Breast epithelium (tissue), 4 donors: ENCODE data around the gene TDG. TPM values are rescaled to one million over a fixed set of nuclear protein-coding genes. Genes with fewer than 3 reads are reported as not detected.

Experiments
- DNase-seq, 2 donors: peaks; one replicate each; pipeline ENCODE4 v3.0.0-alpha.2; 2019; ENCODE audit warnings: low spot score in 2 of 2
- H3K27ac ChIP-seq, 2 donors: fragments of 200-600 bp; sonication (generic) in 1 of 2; one replicate each; pipeline ENCODE4 v1.5.1; 2016 to 2019; ENCODE audit warnings: mild to moderate bottlenecking in 1 of 2
- H3K27me3 ChIP-seq, 2 donors: fragments of 200-600 bp; sonication (generic) in 1 of 2; one replicate each; pipeline versions ENCODE4 v1.5.1 to v1.6.0; 2017 to 2019; ENCODE audit warnings: control low read depth in 1 of 2, mild to moderate bottlenecking in 1 of 2
- H3K36me3 ChIP-seq: fragments of 200-600 bp; one replicate; pipeline ENCODE4 v1.5.1; 2019
- H3K4me1 ChIP-seq, 2 donors: fragments of 200-600 bp; sonication (generic); one replicate each; pipeline ENCODE4 v1.5.1; 2016 to 2019; ENCODE audit warnings: control low read depth in 1 of 2
- H3K4me3 ChIP-seq, 3 donors: fragments of 200-600 bp; sonication (generic); 1 replicate in 2 of 3; 2 replicates in 1 of 3; pipeline ENCODE4 v1.5.1; 2016 to 2019; ENCODE audit warnings: mild to moderate bottlenecking in 3 of 3, moderate library complexity in 2 of 3
- H3K9me3 ChIP-seq, 2 donors: fragments of 200-600 bp; sonication (generic) in 1 of 2; one replicate each; pipeline ENCODE4 v1.5.1; 2016 to 2019; ENCODE audit warnings: control low read depth in 1 of 2
- CTCF ChIP-seq, 3 donors: fragments of 450-650 bp; IDR thresholded peaks; one replicate each; pipeline ENCODE4 v1.5.1; 2016 to 2017; ENCODE audit warnings: antibody characterized with exemption in 3 of 3, mild to moderate bottlenecking in 3 of 3, moderate library complexity in 3 of 3
- POLR2A ChIP-seq: fragments of 450-650 bp; IDR thresholded peaks from one replicate; pipeline ENCODE4 v1.6.1; 2016; ENCODE audit warnings: antibody characterized with exemption, mild to moderate bottlenecking, moderate library complexity
- POLR2AphosphoS5 ChIP-seq, 3 donors: sonication (generic); formaldehyde crosslinking; IDR thresholded peaks; one replicate each; pipeline ENCODE4 v1.6.1; 2017; ENCODE audit warnings: antibody characterized with exemption in 3 of 3
- intact Hi-C: fragments of 100-400 bp; cut with DNase I; formaldehyde crosslinking; loops from one replicate; pipeline ENCODE4 v1.15.1; 2023; ENCODE audit warnings: low total_unique reads
- total RNA-seq, 3 donors: library from RNA; depleted of rRNA; stranded (reverse); fragments of >200 nt; gene quantifications; one replicate each; pipeline ENCODE4 v1.1.0, GENCODE V29; 2016

Gene TDG
- total RNA-seq, 3 donors from 2014 or later, result 14.4 to 37.5 (median 29.8) TPM

GRCh38 chr12:103955811-103956508, 9.7 kb upstream of the TDG start:
- intact Hi-C loops, result no loop called here
- Histone ChIP-seq H3K4me3 (peak overlapping the region; percentile 83 to 90 (median 85)), H3K4me1 (peaks cover 4 to 12% of the 10 kb centered on the region in 2 donors), H3K27me3 (no peaks in the 10 kb centered on the region), H3K36me3 (no peaks in the 10 kb centered on the region), H3K27ac (peak overlapping the region; percentile 93 to 95), H3K9me3 (no peaks in the 10 kb centered on the region)
- no peak for TF ChIP-seq CTCF (IDR thresholded peaks at IDR 0.05)
- TF ChIP-seq POLR2A, result no peak
- TF ChIP-seq POLR2AphosphoS5 (IDR thresholded peaks at IDR 0.05), result no peak
- no peak for DNase-seq

- H3K4me3 ChIP-seq, result peak overlapping the region; percentile 83 to 90 (median 85)
- no peaks in the 10 kb centered on the region for H3K36me3 ChIP-seq
- peaks cover 4 to 12% of the 10 kb centered on the region in 2 donors for H3K4me1 ChIP-seq
- H3K9me3 ChIP-seq, result no peaks in the 10 kb centered on the region
- H3K27ac ChIP-seq, result peak overlapping the region; percentile 93 to 95
- DNase-seq, result no peak
- no peaks in the 10 kb centered on the region for H3K27me3 ChIP-seq
- intact Hi-C loops, result no loop called here
- TF ChIP-seq CTCF (IDR thresholded peaks at IDR 0.05), result no peak
- TF ChIP-seq POLR2AphosphoS5 (IDR thresholded peaks at IDR 0.05), result no peak
- no peak for TF ChIP-seq POLR2A
These were observed 9.1 kb upstream of the TDG start for GRCh38 chr12:103956509-103957027.

GRCh38 chr12:103957865-103958388, 7.7 kb upstream of the TDG start:
- TF ChIP-seq POLR2A, result no peak
- no peak for TF ChIP-seq POLR2AphosphoS5 (IDR thresholded peaks at IDR 0.05)
- no peak for TF ChIP-seq CTCF (IDR thresholded peaks at IDR 0.05)
- Histone ChIP-seq H3K27me3 (no peaks in the 10 kb centered on the region), H3K9me3 (no peaks in the 10 kb centered on the region), H3K36me3 (no peaks in the 10 kb centered on the region), H3K4me3 (peak overlapping the region; percentile 83 to 90 (median 85)), H3K4me1 (peaks cover 4 to 12% of the 10 kb centered on the region in 2 donors), H3K27ac (peak overlapping the region; percentile 93 to 95)
- intact Hi-C loops, result no loop called here
- DNase-seq, result no peak

GRCh38 chr12:103958621-103959020, 7.1 kb upstream of the TDG start:
- no peak for DNase-seq
- H3K4me3 ChIP-seq, result no peak overlapping the region
- H3K36me3 ChIP-seq, result no peaks in the 10 kb centered on the region
- peaks cover 4 to 12% of the 10 kb centered on the region in 2 donors for H3K4me1 ChIP-seq
- TF ChIP-seq CTCF (IDR thresholded peaks at IDR 0.05) (no peak), POLR2A (no peak), POLR2AphosphoS5 (IDR thresholded peaks at IDR 0.05) (no peak)
- intact Hi-C loops, result no loop called here
- no peaks in the 10 kb centered on the region for H3K27me3 ChIP-seq
- no peaks in the 10 kb centered on the region for H3K9me3 ChIP-seq
- H3K27ac ChIP-seq, result no peak overlapping the region

GRCh38 chr12:103960616-103961227, 5.0 kb upstream of the TDG start:
- H3K4me1 ChIP-seq, result peaks cover 0 to 6% of the 10 kb centered on the region in 2 donors
- intact Hi-C loops, result no loop called here
- TF ChIP-seq CTCF (IDR thresholded peaks at IDR 0.05) (no peak), POLR2AphosphoS5 (IDR thresholded peaks at IDR 0.05) (no peak), POLR2A (no peak)
- H3K27me3 ChIP-seq, result no peaks in the 10 kb centered on the region
- no peaks in the 10 kb centered on the region for H3K9me3 ChIP-seq
- H3K36me3 ChIP-seq, result no peaks in the 10 kb centered on the region
- H3K27ac ChIP-seq, result no peak overlapping the region
- DNase-seq, result no peak
- no peak overlapping the region for H3K4me3 ChIP-seq
